Heart right ventricle (tissue), 16 donors: ENCODE measurements around the gene CREB3L1. TPM values are rescaled to one million over a fixed set of nuclear protein-coding genes. Genes with fewer than 3 reads are reported as not detected.

Source experiments
- ATAC-seq, 8 donors: fragments of 200-7000 bp; cut with Tn5 transposase; one replicate each; pipeline ENCODE4 v1.9.1; 2020; ENCODE audit warnings: mild to moderate bottlenecking in 8 of 8, moderate library complexity in 8 of 8, moderate number of reproducible peaks in 1 of 8
- DNase-seq, 2 donors: peaks; one replicate each; pipeline ENCODE4 v3.0.0-alpha.2; 2020
- H3K27ac ChIP-seq, 10 donors: fragments of 200-600 bp; sonication (generic) in 2 of 10; one replicate each; pipeline versions ENCODE4 v1.5.0 to v1.8.0; 2020 to 2022; ENCODE audit warnings: mild to moderate bottlenecking in 3 of 10
- H3K27me3 ChIP-seq, 7 donors: fragments of 200-600 bp; one replicate each; pipeline ENCODE4 v1.8.0; 2021 to 2022; ENCODE audit warnings: mild to moderate bottlenecking in 2 of 7
- H3K36me3 ChIP-seq, 9 donors: fragments of 200-600 bp; sonication (generic) in 1 of 9; one replicate each; pipeline versions ENCODE4 v1.5.0 to v1.8.0; 2020 to 2022; ENCODE audit warnings: mild to moderate bottlenecking in 2 of 9
- H3K4me1 ChIP-seq, 9 donors: fragments of 200-600 bp; sonication (generic) in 1 of 9; one replicate each; pipeline versions ENCODE4 v1.5.0 to v1.8.0; 2020 to 2022; ENCODE audit warnings: mild to moderate bottlenecking in 4 of 9
- H3K4me3 ChIP-seq, 10 donors: fragments of 200-600 bp; sonication (generic) in 2 of 10; one replicate each; pipeline versions ENCODE4 v1.5.0 to v1.8.0; 2020 to 2022; ENCODE audit warnings: mild to moderate bottlenecking in 7 of 10, moderate library complexity in 2 of 10
- H3K9me3 ChIP-seq, 11 donors: fragments of 200-600 bp in 10 of 11; sonication (generic) in 2 of 11; one replicate each; pipeline versions ENCODE4 v1.5.0 to v1.8.0; 2013 to 2022; ENCODE audit warnings: mild to moderate bottlenecking in 2 of 11, control low read depth in 1 of 11, moderate library complexity in 1 of 11
- CTCF ChIP-seq, 9 donors: fragments of 200-600 bp; sonication (generic) in 2 of 9; IDR thresholded peaks; one replicate each; pipeline versions ENCODE4 v1.5.0 to v1.8.0; 2021 to 2022; ENCODE audit warnings: antibody characterized with exemption in 9 of 9, mild to moderate bottlenecking in 5 of 9, moderate library complexity in 1 of 9
- WGBS, 2 donors: extraction: QIAGEN DNeasy Blood & Tissue Kit; methylation state at CpG; one replicate each; pipeline ENCODE4 v1.1.7; 2013; ENCODE audit warnings: inconsistent platforms in 1 of 2; 5-methylcytosine and 5-hydroxymethylcytosine counted together
- intact Hi-C, 10 donors: fragments of 100-400 bp; cut with DNase I; formaldehyde crosslinking; loops; one replicate each; pipeline versions ENCODE4 v1.11.1 to v1.14.2; 2022
- polyA plus RNA-seq, 2 donors: library from polyadenylated mRNA; stranded (reverse); fragments of 200-250 nt; gene quantifications; one replicate each; pipeline ENCODE4 v1.2.3, GENCODE V29; 2013
- total RNA-seq, 10 donors: library from RNA; stranded (reverse); fragmentation: NEBNext Ultra II Directional in 3 of 10; extraction: Animal tissue kit (Norgen Biotek cat#: 25700) in 3 of 10; gene quantifications; one replicate each; pipeline versions ENCODE4 v1.2.1 to v1.2.4, GENCODE V29; 2021 to 2023
- donor health status: Arrhythmogenic right ventricular cardiomyopathy.
- donor health status: ischemic (EF 13 %, LVEDD 7.1; RV severe dilation, severe dysfunction).
- donor health status: healthy with polysubstance abuse.
- donor health status: DM: no; HTN: yes; CAD: no.
- donor health status: DM: no; HTN: no; CAD: no.
- donor health status: ischemic (EF 25% LVEDD 6.9; RV normal size, moderate dysfunction).
- donor health status: ischemic (EF 25% LVEDD 5.7; RV mildly dilated, moderate dysfunction).
- donor health status: healthy.
- donor health status: DM: yes; HTN: yes; CAD: no.
- donor health status: Ischemic cardiomyopathy.
- donor health status: ischemic (EF 35%, LVEDD 5.7; RV mildly dilated, moderate dysfunction).
- donor health status: nonischemic (EF 11% LVEDD 7.7; RV severe dilation, severe dysfunction).
- donor health status: DM: yes; HTN: yes; CAD: no.
- donor health status: PGD.
- donor health status: ischemic (EF 29% LVEDD 5.4; RV normal size, mild dysfunction).
- donor health status: nonischemic (EF 23%, LVEDD 6.1; RV moderate dilation, normal function).

Gene CREB3L1
- total and polyA plus RNA-seq, 12 donors, result 9.7 to 127 (median 36.1) TPM

GRCh38 chr11:46246521-46246920, 30.9 kb upstream of the CREB3L1 start:
- 84 to 94% methylated on average over 1 of the region's 1 CpG for WGBS, 2 donors
- intact Hi-C loops, result loop anchor here in 1 of 10 donors (2.0 kb wide), 1 partner anchor 50 kb away; no protein-coding TSS in a partner anchor
- DNase-seq, result no peak
- H3K27me3 ChIP-seq, result no peaks in the 10 kb centered on the region
- no peak for ATAC-seq
- no peaks in the 10 kb centered on the region for H3K36me3 ChIP-seq
- no peak overlapping the region for H3K27ac ChIP-seq
- no peak for TF ChIP-seq CTCF (IDR thresholded peaks at IDR 0.05)
- H3K9me3 ChIP-seq, result no peaks in the 10 kb centered on the region
- no peak overlapping the region for H3K4me3 ChIP-seq
- peaks cover 4 to 28% (median 14%) of the 10 kb centered on the region in 9 donors for H3K4me1 ChIP-seq

- Histone ChIP-seq H3K36me3 (no peaks in the 10 kb centered on the region), H3K9me3 (no peaks in the 10 kb centered on the region), H3K27ac (no peak overlapping the region), H3K27me3 (no peaks in the 10 kb centered on the region), H3K4me3 (no peak overlapping the region), H3K4me1 (peaks cover 4 to 28% (median 14%) of the 10 kb centered on the region in 9 donors)
- ATAC-seq, result no peak
- intact Hi-C loops, result loop anchor here in 1 of 10 donors (2.0 kb wide), 1 partner anchor 50 kb away; no protein-coding TSS in a partner anchor
- no peak for DNase-seq
- 89 to 92% methylated on average over 9 of the region's 9 CpGs for WGBS, 2 donors
- no peak for TF ChIP-seq CTCF (IDR thresholded peaks at IDR 0.05)
Measured at GRCh38 chr11:46247090-46247489, 30.4 kb upstream of the CREB3L1 start.

GRCh38 chr11:46247659-46248058, 29.8 kb upstream of the CREB3L1 start:
- 71 to 78% methylated on average over 4 of the region's 4 CpGs for WGBS, 2 donors

GRCh38 chr11:46248289-46249102, 29.0 kb upstream of the CREB3L1 start:
- H3K4me3 ChIP-seq, result no peak overlapping the region
- WGBS, 2 donors, result 86 to 89% methylated on average over 19 of the region's 19 CpGs
- no peak for ATAC-seq
- intact Hi-C loops, result no loop called here
- H3K36me3 ChIP-seq, result no peaks in the 10 kb centered on the region
- no peak for DNase-seq
- H3K4me1 ChIP-seq, result peaks cover 0 to 19% (median 5%) of the 10 kb centered on the region in 9 donors
- no peaks in the 10 kb centered on the region for H3K9me3 ChIP-seq
- peak overlapping the region in 1 of 10 donors; percentile 61 for H3K27ac ChIP-seq
- H3K27me3 ChIP-seq, result no peaks in the 10 kb centered on the region
- no peak for TF ChIP-seq CTCF (IDR thresholded peaks at IDR 0.05)

More at GRCh38 chr11:46247659-46248058, 29.8 kb upstream of the CREB3L1 start:
- intact Hi-C loops, result loop anchor here in 1 of 10 donors (2.0 kb wide), 1 partner anchor 49 kb away; no protein-coding TSS in a partner anchor
- peak in 7 of 9 donors; percentile 17 to 53 (median 26) for TF ChIP-seq CTCF (IDR thresholded peaks at IDR 0.05)
- ATAC-seq, result no peak
- H3K9me3 ChIP-seq, result no peaks in the 10 kb centered on the region
- DNase-seq, result peak in 1 of 2 donors; percentile 26
- peak overlapping the region in 1 of 10 donors; percentile 50 for H3K27ac ChIP-seq
- H3K27me3 ChIP-seq, result no peaks in the 10 kb centered on the region
- no peak overlapping the region for H3K4me3 ChIP-seq
- no peaks in the 10 kb centered on the region for H3K36me3 ChIP-seq
- H3K4me1 ChIP-seq, result peaks cover 3 to 24% (median 11%) of the 10 kb centered on the region in 9 donors
